ENCODE results near the gene CREBBP. TPM values are rescaled to one million over a fixed set of nuclear protein-coding genes. Genes with fewer than 3 reads are reported as not detected.

CREBBP gene
- polyA plus RNA-seq, 1 experiment: 6.6 TPM

GRCh38 chr16:3793161-3793576 is 87.3 kb downstream of the CREBBP start:
- Histone ChIP-seq H3K4me3 (ENCODE audit: low read depth, low read length) (no peak overlapping the region), H3K27me3 (ENCODE audit: control insufficient read depth, insufficient read depth, low read length) (no peaks in the 10 kb centered on the region), H3K36me3 (ENCODE audit: control insufficient read depth, insufficient read depth, low read length) (peaks cover 24% of the 10 kb centered on the region)
- no peak for TF ChIP-seq CTCF (IDR thresholded peaks at IDR 0.05; ENCODE audit: insufficient read depth, low read depth, low read length)
- DNase-seq (ENCODE audit: low read depth): no peak
- POLR2A ChIA-PET: no interaction called here
- CTCF ChIA-PET: no interaction called here

- ChIA-PET POLR2A (no interaction called here), CTCF (no interaction called here)
- no peak overlapping the region for H3K4me3 ChIP-seq (ENCODE audit: low read depth, low read length)
- DNase-seq (ENCODE audit: low read depth): no peak
- H3K27me3 ChIP-seq (ENCODE audit: control insufficient read depth, insufficient read depth, low read length): no peaks in the 10 kb centered on the region
- H3K36me3 ChIP-seq (ENCODE audit: control insufficient read depth, insufficient read depth, low read length): peaks cover 28% of the 10 kb centered on the region
- no peak for TF ChIP-seq CTCF (IDR thresholded peaks at IDR 0.05; ENCODE audit: insufficient read depth, low read depth, low read length)
Measured at GRCh38 chr16:3792472-3793012, 88.0 kb downstream of the CREBBP start.

GRCh38 chr16:3791701-3792100 is 88.8 kb downstream of the CREBBP start:
- ChIA-PET POLR2A (no interaction called here), CTCF (no interaction called here)
- TF ChIP-seq CTCF (IDR thresholded peaks at IDR 0.05; ENCODE audit: insufficient read depth, low read depth, low read length): no peak
- Histone ChIP-seq H3K27me3 (ENCODE audit: control insufficient read depth, insufficient read depth, low read length) (no peaks in the 10 kb centered on the region), H3K4me3 (ENCODE audit: low read depth, low read length) (no peak overlapping the region), H3K36me3 (ENCODE audit: control insufficient read depth, insufficient read depth, low read length) (peaks cover 28% of the 10 kb centered on the region)
- no peak for DNase-seq (ENCODE audit: low read depth)

- TF ChIP-seq CTCF (IDR thresholded peaks at IDR 0.05; ENCODE audit: insufficient read depth, low read depth, low read length): no peak
- no peaks in the 10 kb centered on the region for H3K27me3 ChIP-seq (ENCODE audit: control insufficient read depth, insufficient read depth, low read length)
- H3K4me3 ChIP-seq (ENCODE audit: low read depth, low read length): no peak overlapping the region
- CTCF ChIA-PET: no interaction called here
- POLR2A ChIA-PET: no interaction called here
- peaks cover 28% of the 10 kb centered on the region for H3K36me3 ChIP-seq (ENCODE audit: control insufficient read depth, insufficient read depth, low read length)
- no peak for DNase-seq (ENCODE audit: low read depth)
Measured at GRCh38 chr16:3789375-3790099, 91.0 kb downstream of the CREBBP start.

- Histone ChIP-seq H3K27me3 (ENCODE audit: control insufficient read depth, insufficient read depth, low read length) (no peaks in the 10 kb centered on the region), H3K36me3 (ENCODE audit: control insufficient read depth, insufficient read depth, low read length) (peaks cover 28% of the 10 kb centered on the region), H3K4me3 (ENCODE audit: low read depth, low read length) (no peak overlapping the region)
- DNase-seq (ENCODE audit: low read depth): no peak
- ChIA-PET CTCF (no interaction called here), POLR2A (no interaction called here)
- no peak for TF ChIP-seq CTCF (IDR thresholded peaks at IDR 0.05; ENCODE audit: insufficient read depth, low read depth, low read length)
Measured at GRCh38 chr16:3788711-3789374, 91.7 kb downstream of the CREBBP start.

All from BJ (cell line).